ENCODE measurements around the gene KCTD1.

GRCh38 chr18:26406324-26406723 is 142.0 kb downstream of the KCTD1 start:
- TF ChIP-seq CTCF (conservative IDR thresholded peaks at IDR 0.05; ENCODE audit: low read depth, low read length) = no peak
- TF ChIP-seq EZH2 (IDR thresholded peaks at IDR 0.05; ENCODE audit: borderline replicate concordance, low read depth, low read length, poor library complexity, severe bottlenecking) = no peak
